GM13976 (cell line): ENCODE results near the gene SRP14.

Experiments used
- DNase-seq: peaks from one replicate; pipeline ENCODE4 v3.0.0; 2012; ENCODE audit warnings: low spot score
- CTCF ChIP-seq: IDR thresholded peaks from 2 replicates; pipeline ENCODE4 v1.5.1; 2012; ENCODE audit warnings: borderline replicate concordance, mild to moderate bottlenecking; ENCODE audit not compliant: insufficient read depth; ENCODE audit errors: extremely low read depth, missing control alignments, control extremely low read depth
- in situ Hi-C: fragments of 300-500 bp; cut with MboI; formaldehyde crosslinking; loops from one replicate; pipeline ENCODE4 v1.12.0; 2022; ENCODE audit warnings: low sequenced_read_pairs, mixed read lengths, inconsistent platforms; ENCODE audit not compliant: unreplicated experiment

Gene SRP14

GRCh38 chr15:40038638-40039543 is at the start of gene SRP14:
Gene SRP14 (minus strand): TSS chr15:40039181. CDS start chr15:40039116, 65 bp downstream.
- TF ChIP-seq CTCF, result no peak

DNA sequence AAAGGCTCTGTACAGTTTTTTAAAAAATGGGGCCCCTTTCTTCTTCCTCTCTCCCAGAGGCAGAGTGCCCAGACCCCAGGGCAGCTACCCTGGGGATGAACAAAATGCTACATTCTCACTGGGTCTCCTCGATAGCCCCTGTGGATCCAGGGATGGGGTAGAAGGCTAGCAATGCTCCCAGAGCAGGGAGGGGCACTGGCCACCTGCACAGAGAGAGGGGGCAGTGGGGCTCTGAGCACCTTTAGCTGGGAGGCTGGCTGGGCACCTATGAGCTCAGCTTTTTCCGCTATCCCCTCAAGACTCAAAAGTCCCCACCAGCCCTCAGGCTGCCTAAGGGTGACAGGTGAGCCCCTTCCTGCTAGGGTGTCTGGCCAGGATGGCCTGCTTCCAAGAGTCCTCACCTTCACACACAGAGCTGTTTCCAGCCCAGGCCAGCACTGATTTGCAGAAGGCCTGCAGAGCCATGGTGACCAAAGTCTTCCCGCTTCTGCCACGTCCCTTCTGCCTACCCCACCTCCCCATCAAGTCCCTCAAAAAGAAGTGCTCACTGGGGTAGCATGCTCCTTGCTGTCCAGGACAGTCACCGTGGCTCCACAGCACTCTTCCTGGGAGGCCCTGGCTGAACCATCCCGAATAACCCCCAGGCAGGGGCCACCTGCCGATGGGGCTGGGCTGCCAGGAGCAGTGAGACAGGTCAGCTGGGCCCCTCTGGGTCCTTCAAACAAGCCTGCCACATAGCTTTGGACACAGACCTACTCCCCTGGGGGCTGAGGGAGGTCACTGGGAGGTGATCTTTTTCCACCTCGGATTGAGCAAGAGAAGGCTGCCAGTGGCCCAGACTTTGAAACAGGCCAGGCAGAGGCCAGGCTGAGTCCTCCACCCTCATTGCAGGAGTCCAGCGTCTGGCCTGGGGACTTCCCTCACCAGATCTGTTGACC is 49.3 kb upstream of the SRP14 start:
- no peak for TF ChIP-seq CTCF
- DNase-seq, result no peak
- in situ Hi-C loops, result no loop called here

More at GRCh38 chr15:40038638-40039543, at the start of gene SRP14:
- DNase-seq, result peak; percentile 96
- in situ Hi-C loops, result loop anchor here (25.0 kb wide), 1 partner anchor 173 kb away; no protein-coding TSS in a partner anchor

DNA sequence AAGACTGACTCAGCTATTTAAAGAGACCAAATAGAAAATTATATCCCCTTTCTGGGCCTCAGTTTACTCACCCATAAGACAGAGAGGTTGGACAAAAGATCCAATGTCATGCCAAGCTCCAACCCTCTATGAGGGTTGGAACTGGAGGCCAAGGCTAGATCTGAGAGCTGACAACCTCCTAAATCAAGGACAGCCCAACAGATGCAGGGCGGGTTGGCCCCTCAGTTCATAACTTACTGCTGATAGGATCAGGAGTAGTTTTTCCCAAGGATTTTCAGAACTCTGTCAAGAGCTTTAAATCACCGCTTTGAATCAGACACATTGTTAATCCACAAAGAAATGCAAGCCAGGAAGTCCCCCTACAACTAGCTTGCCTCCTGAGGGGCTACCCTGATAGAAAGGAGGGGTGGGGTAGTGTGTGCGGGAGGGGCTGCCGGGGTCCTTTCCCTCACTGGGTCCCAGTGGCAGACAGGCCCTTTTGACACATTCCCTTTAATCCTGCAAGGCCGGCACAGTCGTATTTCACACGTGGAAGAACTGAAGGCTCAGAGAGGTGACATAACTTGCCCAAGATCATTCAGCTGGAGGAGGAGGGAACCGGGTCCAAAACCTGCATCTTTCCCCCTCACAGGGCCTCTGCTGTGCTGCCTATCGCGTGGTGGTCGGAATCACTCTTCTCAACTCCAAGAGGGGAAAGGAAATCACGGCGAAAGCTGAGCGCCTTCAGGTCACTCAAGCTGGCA is 48.3 kb upstream of the SRP14 start:
- no peak for DNase-seq
- in situ Hi-C loops, result no loop called here
- TF ChIP-seq CTCF, result no peak

GRCh38 chr15:40085266-40085665 is 46.3 kb upstream of the SRP14 start:
- DNase-seq, result no peak
- in situ Hi-C loops, result no loop called here
- TF ChIP-seq CTCF, result no peak

- no peak for DNase-seq
- TF ChIP-seq CTCF, result no peak
- in situ Hi-C loops, result no loop called here
Observed at GRCh38 chr15:40084650-40085049, 45.7 kb upstream of the SRP14 start.

- TF ChIP-seq CTCF, result no peak
- in situ Hi-C loops, result no loop called here
- DNase-seq, result no peak
Observed at GRCh38 chr15:40082195-40082883, 43.4 kb upstream of the SRP14 start.
